Fibroblast of lung (primary cell): ENCODE results near the gene TOMM6. TPM values are rescaled to one million over a fixed set of nuclear protein-coding genes. Genes with fewer than 3 reads are reported as not detected.

ENCODE experiments used
- DNase-seq, 2 donors: peaks; one replicate each; pipeline versions ENCODE4 v3.0.0 to v3.0.0-alpha.2; 2010; ENCODE audit warnings: low read depth in 2 of 2
- H2AFZ ChIP-seq: 2 replicates; pipeline ENCODE4 v1.5.1; 2012; ENCODE audit warnings: low read length, control low read depth, inconsistent platforms
- H3K27ac ChIP-seq: 2 replicates; pipeline ENCODE4 v1.5.1; 2011; ENCODE audit warnings: low read length, control low read depth; ENCODE audit not compliant: insufficient read depth
- H3K27me3 ChIP-seq: 2 replicates; pipeline ENCODE4 v1.5.1; 2011; ENCODE audit warnings: mild to moderate bottlenecking, low read length; ENCODE audit not compliant: control insufficient read depth, insufficient read depth
- H3K36me3 ChIP-seq: 2 replicates; pipeline ENCODE4 v1.5.1; 2011; ENCODE audit warnings: low read length; ENCODE audit not compliant: control insufficient read depth, insufficient read depth
- H3K4me1 ChIP-seq: 2 replicates; pipeline ENCODE4 v1.5.1; 2011; ENCODE audit warnings: low read length; ENCODE audit not compliant: control insufficient read depth, insufficient read depth; ENCODE audit errors: extremely low read depth
- H3K4me2 ChIP-seq: 2 replicates; pipeline ENCODE4 v1.5.1; 2011; ENCODE audit warnings: low read length, control low read depth; ENCODE audit not compliant: insufficient read depth; ENCODE audit errors: extremely low read depth
- H3K4me3 ChIP-seq, 4 experiments: fragments of 200-600 bp in 1 of 4; sonication (generic) in 1 of 4; replicated peaks in 1 of 4; 2 replicates each; pipeline ENCODE4 v1.5.1; 2011 to 2016; ENCODE audit warnings: low read length in 4 of 4, low read depth in 3 of 4, mild to moderate bottlenecking in 3 of 4, control low read depth in 2 of 4, inconsistent platforms in 1 of 4, mixed read lengths in 1 of 4; ENCODE audit not compliant: insufficient read depth in 1 of 4; ENCODE audit errors: control extremely low read depth in 1 of 4
- H3K79me2 ChIP-seq: 2 replicates; pipeline ENCODE4 v1.5.1; 2012; ENCODE audit warnings: mild to moderate bottlenecking, low read length, inconsistent platforms; ENCODE audit not compliant: control insufficient read depth, insufficient read depth
- H3K9ac ChIP-seq: 2 replicates; pipeline ENCODE4 v1.5.1; 2011; ENCODE audit warnings: mild to moderate bottlenecking, low read length, control low read depth; ENCODE audit not compliant: insufficient read depth
- H3K9me3 ChIP-seq: 2 replicates; pipeline ENCODE4 v1.5.1; 2012; ENCODE audit warnings: low read depth, low read length; ENCODE audit not compliant: control insufficient read depth, insufficient read depth
- H4K20me1 ChIP-seq: 2 replicates; pipeline ENCODE4 v1.5.1; 2011; ENCODE audit warnings: low read length; ENCODE audit not compliant: control insufficient read depth, insufficient read depth; ENCODE audit errors: extremely low read depth
- CTCF ChIP-seq, 2 donors: IDR thresholded peaks in 1 of 2; conservative IDR thresholded peaks in 1 of 2; 1 replicate in 1 of 2; 2 replicates in 1 of 2; pipeline ENCODE4 v1.5.1; 2011 to 2012; ENCODE audit warnings: low read length in 2 of 2, control low read depth in 1 of 2, inconsistent platforms in 1 of 2, low read depth in 1 of 2, mild to moderate bottlenecking in 1 of 2
- EZH2 ChIP-seq: IDR thresholded peaks from 2 replicates; pipeline ENCODE4 v1.5.1; 2012; ENCODE audit warnings: low read length, control low read depth, mild to moderate bottlenecking; ENCODE audit errors: missing control alignments
- polyA plus RNA-seq, 2 donors: library from polyadenylated mRNA; depleted of rRNA in 1 of 2; stranded (reverse) in 1 of 2; unstranded in 1 of 2; fragments of >200 nt; gene quantifications; 2 replicates each; pipeline ENCODE4 v1.2.1, GENCODE V29; 2011 to 2012; ENCODE audit warnings: missing spikeins in 1 of 2
- total RNA-seq: library from RNA; depleted of rRNA; stranded (reverse); fragments of >200 nt; gene quantifications from 2 replicates; pipeline ENCODE4 v1.2.1, GENCODE V29; 2014

Gene TOMM6
- total and polyA plus RNA-seq, 2 donors (not counting 1 experiment from before 2014, with no cell fraction given) = 54.7 to 324 TPM

- H4K20me1 ChIP-seq = no peaks in the 10 kb centered on the region
- no peak overlapping the region for H3K4me3 ChIP-seq
- no peak overlapping the region for H2AFZ ChIP-seq
- no peaks in the 10 kb centered on the region for H3K4me1 ChIP-seq
- H3K9ac ChIP-seq = no peak overlapping the region
- no peaks in the 10 kb centered on the region for H3K9me3 ChIP-seq
- no peak for DNase-seq
- no peaks in the 10 kb centered on the region for H3K36me3 ChIP-seq
- H3K27me3 ChIP-seq = no peaks in the 10 kb centered on the region
- TF ChIP-seq EZH2 = no peak
- no peak for TF ChIP-seq CTCF (conservative IDR thresholded peaks at IDR 0.05 in 1 of 2, IDR thresholded peaks at IDR 0.05 in 1 of 2; ENCODE audit: low read depth in 1 of 2, low read length in 2 of 2)
- H3K4me2 ChIP-seq = no peak overlapping the region
- no peaks in the 10 kb centered on the region for H3K79me2 ChIP-seq
- H3K27ac ChIP-seq = no peak overlapping the region
Measured at GRCh38 chr6:41815587-41815986, 28.1 kb downstream of the TOMM6 start.

GRCh38 chr6:41818271-41819054 is 31.0 kb downstream of the TOMM6 start:
- TF ChIP-seq CTCF (conservative IDR thresholded peaks at IDR 0.05 in 1 of 2, IDR thresholded peaks at IDR 0.05 in 1 of 2; ENCODE audit: low read depth in 1 of 2, low read length in 2 of 2) (no peak), EZH2 (no peak)
- Histone ChIP-seq H3K4me1 (no peaks in the 10 kb centered on the region), H3K36me3 (no peaks in the 10 kb centered on the region), H3K27ac (no peak overlapping the region), H3K79me2 (no peaks in the 10 kb centered on the region), H3K27me3 (no peaks in the 10 kb centered on the region), H3K4me3 (no peak overlapping the region), H3K9ac (no peak overlapping the region), H3K4me2 (no peak overlapping the region), H2AFZ (no peak overlapping the region), H4K20me1 (no peaks in the 10 kb centered on the region), H3K9me3 (no peaks in the 10 kb centered on the region)
- DNase-seq = no peak

GRCh38 chr6:41821266-41821665 is 33.8 kb downstream of the TOMM6 start:
- no peak overlapping the region for H3K27ac ChIP-seq
- no peaks in the 10 kb centered on the region for H3K79me2 ChIP-seq
- H2AFZ ChIP-seq = no peak overlapping the region
- TF ChIP-seq CTCF (conservative IDR thresholded peaks at IDR 0.05 in 1 of 2, IDR thresholded peaks at IDR 0.05 in 1 of 2; ENCODE audit: low read depth in 1 of 2, low read length in 2 of 2) = no peak
- no peak for TF ChIP-seq EZH2
- H3K9ac ChIP-seq = no peak overlapping the region
- no peaks in the 10 kb centered on the region for H4K20me1 ChIP-seq
- no peak overlapping the region for H3K4me3 ChIP-seq
- H3K4me1 ChIP-seq = no peaks in the 10 kb centered on the region
- DNase-seq = no peak
- H3K4me2 ChIP-seq = no peak overlapping the region
- no peaks in the 10 kb centered on the region for H3K27me3 ChIP-seq
- no peaks in the 10 kb centered on the region for H3K9me3 ChIP-seq
- no peaks in the 10 kb centered on the region for H3K36me3 ChIP-seq
